Panc1 (cell line): ENCODE data around the gene NR5A1. TPM values are rescaled to one million over a fixed set of nuclear protein-coding genes. Genes with fewer than 3 reads are reported as not detected.
A peak's percentile ranks its signal among the peaks of the same experiment; 100 is the strongest.

ENCODE experiments used
- ATAC-seq: fragments of 200-7000 bp; cut with Tn5 transposase; 2 replicates; pipeline ENCODE4 v1.9.1; 2020; ENCODE audit warnings: mild to moderate bottlenecking, moderate library complexity
- BruUV-seq: library from RNA; stranded (reverse); fragments of 400-500 nt; replicated peaks from 2 replicates; lab custom pipeline; 2021; lab: Mats Ljungman, UMichigan
- CTCF ChIA-PET: fragments of 300-600 bp; sonication (Branson Sonifier 250); formaldehyde crosslinking; loops from one replicate; lab custom pipeline; 2022; ENCODE audit warnings: antibody characterized with exemption; lab: Charles Lee
- POLR2A ChIA-PET: fragments of 300-600 bp; sonication (Branson Sonifier 250); formaldehyde crosslinking; loops from one replicate; lab custom pipeline; 2022; ENCODE audit warnings: antibody characterized with exemption; lab: Charles Lee
- DNase-seq: peaks from one replicate; pipeline ENCODE4 v3.0.0-alpha.2; 2010; ENCODE audit warnings: low read depth, low spot score
- H3K27ac ChIP-seq: 2 replicates; pipeline ENCODE4 v1.5.1; 2011; ENCODE audit warnings: mild to moderate bottlenecking, low read length, inconsistent platforms
- H3K27me3 ChIP-seq: fragments of 200-500 bp; sonication (Bioruptor generic); 2 replicates; pipeline ENCODE4 v1.6.0; 2014; ENCODE audit warnings: low read length, inconsistent platforms; ENCODE audit not compliant: control insufficient read depth, insufficient read depth
- H3K36me3 ChIP-seq: fragments of 200-500 bp; sonication (Bioruptor generic); 2 replicates; pipeline ENCODE4 v1.5.1; 2014; ENCODE audit warnings: inconsistent platforms, mild to moderate bottlenecking, low read length, moderate library complexity; ENCODE audit not compliant: control insufficient read depth, insufficient read depth
- H3K4me1 ChIP-seq: 2 replicates; pipeline ENCODE4 v1.5.1; 2011; ENCODE audit warnings: inconsistent platforms, mild to moderate bottlenecking, low read length, moderate library complexity; ENCODE audit not compliant: control insufficient read depth, insufficient read depth
- H3K4me3 ChIP-seq, 2 experiments: 2 replicates each; pipeline ENCODE4 v1.5.1; 2011 to 2012; ENCODE audit warnings: low read depth in 2 of 2, low read length in 2 of 2, mild to moderate bottlenecking in 2 of 2, inconsistent platforms in 1 of 2, moderate library complexity in 1 of 2
- H3K9me3 ChIP-seq: fragments of 200-500 bp; sonication (Bioruptor generic); 2 replicates; pipeline ENCODE4 v1.5.1; 2014; ENCODE audit warnings: low read depth, mild to moderate bottlenecking, inconsistent platforms, low read length, moderate library complexity; ENCODE audit not compliant: control insufficient read depth, insufficient read depth
- CTCF ChIP-seq: fragments of 450-650 bp; IDR thresholded peaks from 2 replicates; pipeline ENCODE4 v1.5.1; 2017; ENCODE audit warnings: mild to moderate bottlenecking
- POLR2AphosphoS5 ChIP-seq: IDR thresholded peaks from 2 replicates; pipeline ENCODE4 v1.6.1; 2012; ENCODE audit warnings: mild to moderate bottlenecking, low read depth, low read length, moderate library complexity
- SIN3A ChIP-seq: IDR thresholded peaks from 2 replicates; pipeline ENCODE4 v1.6.1; 2012; ENCODE audit warnings: low read depth, mild to moderate bottlenecking, low read length, moderate library complexity, borderline replicate concordance; ENCODE audit not compliant: insufficient read depth
- TCF7L2 ChIP-seq: IDR thresholded peaks from 2 replicates; pipeline ENCODE4 v1.6.1; 2011; ENCODE audit warnings: mild to moderate bottlenecking, low read depth, low read length, inconsistent platforms
- in situ Hi-C: cut with HindIII; loops from 2 replicates; pipeline ENCODE4 v1.10.0; 2016; ENCODE audit warnings: low sequenced_read_pairs, low pct_unique_long_range_greater_than_20kb
- intact Hi-C: fragments of 100-400 bp; cut with micrococcal nuclease; formaldehyde crosslinking; loops from one replicate; pipeline ENCODE4 v1.10.0; 2022; ENCODE audit not compliant: unreplicated experiment
- total RNA-seq: library from RNA; stranded (reverse); gene quantifications from one replicate; pipeline ENCODE4 v1.2.1, GENCODE V29; 2021; ENCODE audit not compliant: unreplicated experiment
- TF ChIP-seq, protein P1 (sequence below), 2 experiments: IDR thresholded peaks; 2 replicates each; pipeline ENCODE4 v1.6.1; 2011 to 2012; ENCODE audit warnings: low read depth in 2 of 2, control low read depth in 1 of 2, low read length in 1 of 2, mild to moderate bottlenecking in 1 of 2, moderate library complexity in 1 of 2; ENCODE audit not compliant: insufficient read depth in 1 of 2

The NR5A1 gene
- total RNA-seq, 1 experiment from 2014 or later, result 2.5 TPM

GRCh38 chr9:124512806-124513204 is 5.6 kb upstream of the NR5A1 start:
- intact Hi-C loops, result loop anchor here (10.0 kb wide), 1 partner anchor 98 kb away; the partner anchor contains the start of gene PSMB7
- Histone ChIP-seq H3K27ac (no peak overlapping the region), H3K4me1 (peaks cover 11% of the 10 kb centered on the region; the same call in 1 of the 2 replicates), H3K27me3 (no peaks in the 10 kb centered on the region), H3K9me3 (no peaks in the 10 kb centered on the region), H3K36me3 (no peaks in the 10 kb centered on the region; the same call in 1 of the 2 replicates), H3K4me3 (no peak overlapping the region)
- in situ Hi-C loops, result no loop called here
- no TSS peak for BruUV-seq
- ATAC-seq, result peak; percentile 15; the same call in 1 of the 2 replicates
- DNase-seq, result no peak
- ChIA-PET POLR2A (no interaction called here), CTCF (no interaction called here)
- TF ChIP-seq, protein P1, sequence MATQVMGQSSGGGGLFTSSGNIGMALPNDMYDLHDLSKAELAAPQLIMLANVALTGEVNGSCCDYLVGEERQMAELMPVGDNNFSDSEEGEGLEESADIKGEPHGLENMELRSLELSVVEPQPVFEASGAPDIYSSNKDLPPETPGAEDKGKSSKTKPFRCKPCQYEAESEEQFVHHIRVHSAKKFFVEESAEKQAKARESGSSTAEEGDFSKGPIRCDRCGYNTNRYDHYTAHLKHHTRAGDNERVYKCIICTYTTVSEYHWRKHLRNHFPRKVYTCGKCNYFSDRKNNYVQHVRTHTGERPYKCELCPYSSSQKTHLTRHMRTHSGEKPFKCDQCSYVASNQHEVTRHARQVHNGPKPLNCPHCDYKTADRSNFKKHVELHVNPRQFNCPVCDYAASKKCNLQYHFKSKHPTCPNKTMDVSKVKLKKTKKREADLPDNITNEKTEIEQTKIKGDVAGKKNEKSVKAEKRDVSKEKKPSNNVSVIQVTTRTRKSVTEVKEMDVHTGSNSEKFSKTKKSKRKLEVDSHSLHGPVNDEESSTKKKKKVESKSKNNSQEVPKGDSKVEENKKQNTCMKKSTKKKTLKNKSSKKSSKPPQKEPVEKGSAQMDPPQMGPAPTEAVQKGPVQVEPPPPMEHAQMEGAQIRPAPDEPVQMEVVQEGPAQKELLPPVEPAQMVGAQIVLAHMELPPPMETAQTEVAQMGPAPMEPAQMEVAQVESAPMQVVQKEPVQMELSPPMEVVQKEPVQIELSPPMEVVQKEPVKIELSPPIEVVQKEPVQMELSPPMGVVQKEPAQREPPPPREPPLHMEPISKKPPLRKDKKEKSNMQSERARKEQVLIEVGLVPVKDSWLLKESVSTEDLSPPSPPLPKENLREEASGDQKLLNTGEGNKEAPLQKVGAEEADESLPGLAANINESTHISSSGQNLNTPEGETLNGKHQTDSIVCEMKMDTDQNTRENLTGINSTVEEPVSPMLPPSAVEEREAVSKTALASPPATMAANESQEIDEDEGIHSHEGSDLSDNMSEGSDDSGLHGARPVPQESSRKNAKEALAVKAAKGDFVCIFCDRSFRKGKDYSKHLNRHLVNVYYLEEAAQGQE (IDR thresholded peaks at IDR 0.05; ENCODE audit: insufficient read depth in 1 of 2, low read depth in 2 of 2, low read length in 1 of 2), result no peak
- TF ChIP-seq CTCF, result no peak
- TF ChIP-seq POLR2AphosphoS5, result no peak
- no peak for TF ChIP-seq TCF7L2
- no peak for TF ChIP-seq SIN3A

DNA sequence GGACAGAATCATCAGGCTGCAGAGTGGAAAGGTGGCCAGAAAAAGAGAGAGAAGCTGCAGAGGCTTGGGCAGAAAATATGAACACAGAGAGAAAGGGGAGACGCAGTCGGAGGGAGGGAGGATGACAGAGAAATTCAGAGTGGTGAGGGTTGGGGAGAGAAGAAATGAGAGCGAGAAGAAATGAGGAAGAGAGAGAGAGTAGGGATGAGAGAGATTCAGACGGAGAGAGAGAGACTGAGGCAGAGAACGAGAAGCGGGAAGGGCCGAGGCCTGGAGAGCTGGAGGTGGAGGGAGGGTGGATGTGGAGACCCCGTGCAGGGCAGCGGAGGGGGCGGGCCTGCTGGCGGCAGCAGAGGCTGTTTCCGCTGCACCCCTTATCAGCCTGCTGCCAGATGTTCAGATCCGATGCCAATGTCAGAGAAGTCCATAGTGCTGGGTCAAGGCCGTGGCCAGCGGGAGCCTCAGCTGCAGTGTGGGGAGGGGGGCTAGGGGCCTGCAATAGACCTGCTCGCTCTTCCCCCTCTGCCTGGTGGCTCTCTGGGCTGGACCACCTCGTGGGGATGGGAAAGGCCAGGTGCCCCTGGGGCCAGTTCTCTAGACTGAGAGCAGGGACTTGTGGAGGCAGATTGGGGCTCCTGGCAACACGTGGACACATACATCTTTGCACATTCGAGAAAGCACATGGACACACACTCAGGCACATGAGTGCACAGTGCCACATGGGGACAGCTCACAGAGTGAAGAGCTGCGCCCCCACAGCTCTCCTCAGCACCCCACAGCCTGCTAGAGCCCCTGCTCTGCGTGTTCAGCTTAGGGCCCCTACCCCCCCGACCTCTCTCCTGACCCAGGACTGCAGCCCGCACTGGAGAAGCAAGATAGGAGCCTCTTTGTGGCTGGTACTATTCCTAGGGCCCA is 4.9 kb upstream of the NR5A1 start:
- ATAC-seq (peak; percentile 9; the same call in 1 of the 2 replicates), DNase-seq (no peak)
- peaks cover 11% of the 10 kb centered on the region; the same call in 1 of the 2 replicates for H3K4me1 ChIP-seq
- CTCF ChIA-PET, result interaction anchor here (1.0 kb wide), 1 partner anchor 25 kb away, joined by 3 read pairs; no protein-coding TSS in a partner anchor
- H3K4me3 ChIP-seq, result no peak overlapping the region
- H3K9me3 ChIP-seq, result no peaks in the 10 kb centered on the region
- intact Hi-C loops, result loop anchor here (10.0 kb wide), 1 partner anchor 97 kb away; the partner anchor contains the start of gene PSMB7
- POLR2A ChIA-PET, result no interaction called here
- BruUV-seq, result no TSS peak
- H3K36me3 ChIP-seq, result no peaks in the 10 kb centered on the region; the same call in 1 of the 2 replicates
- in situ Hi-C loops, result no loop called here
- H3K27me3 ChIP-seq, result no peaks in the 10 kb centered on the region
- no peak overlapping the region for H3K27ac ChIP-seq
- no peak for TF ChIP-seq SIN3A
- TF ChIP-seq, protein P1 (IDR thresholded peaks at IDR 0.05; ENCODE audit: insufficient read depth in 1 of 2, low read depth in 2 of 2, low read length in 1 of 2), result no peak
- TF ChIP-seq CTCF, result no peak
- TF ChIP-seq TCF7L2, result no peak
- no peak for TF ChIP-seq POLR2AphosphoS5
